HG02588 (cell line): Measurements from ENCODE around the gene NDUFA8.

ENCODE experiments used
- ATAC-seq: cut with Tn5 transposase; IDR thresholded peaks from one replicate; pipeline ENCODE4 v1.9.1; 2021; ENCODE audit warnings: mild to moderate bottlenecking, moderate library complexity; ENCODE audit not compliant: unreplicated experiment

NDUFA8 gene

GRCh38 chr9:122138560-122139268 lies 20.9 kb downstream of the NDUFA8 start:
- ATAC-seq: no peak

GRCh38 chr9:122135529-122135859 lies 24.1 kb downstream of the NDUFA8 start:
- ATAC-seq: no peak

GRCh38 chr9:122134822-122135528 lies 24.6 kb downstream of the NDUFA8 start:
- ATAC-seq: no peak

DNA sequence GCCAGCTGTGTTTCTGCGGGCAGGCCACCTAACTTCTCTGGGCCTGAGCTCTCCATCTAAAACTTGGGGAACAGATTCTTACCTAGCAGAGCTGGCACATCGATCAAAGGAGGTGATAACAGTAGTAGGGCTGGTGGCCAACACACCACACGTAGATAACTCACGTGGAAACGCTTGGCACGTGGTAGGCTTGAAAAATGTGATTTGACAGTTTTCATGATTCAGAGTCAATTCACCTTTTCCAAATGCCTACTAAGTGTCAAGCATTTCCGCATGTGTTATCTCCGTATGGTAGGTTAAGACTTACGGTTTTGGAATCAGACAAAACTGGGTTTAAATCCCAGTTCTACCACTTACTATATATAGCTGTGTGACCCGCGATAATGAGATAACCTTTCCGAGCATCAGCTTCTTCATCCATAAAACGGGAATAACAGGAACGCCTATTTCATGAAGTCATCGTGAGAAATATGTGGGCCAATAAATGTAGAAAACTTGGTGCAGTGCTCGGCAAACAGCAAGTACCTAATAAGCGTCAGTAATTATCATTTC lies 25.5 kb downstream of the NDUFA8 start:
- no peak for ATAC-seq

DNA sequence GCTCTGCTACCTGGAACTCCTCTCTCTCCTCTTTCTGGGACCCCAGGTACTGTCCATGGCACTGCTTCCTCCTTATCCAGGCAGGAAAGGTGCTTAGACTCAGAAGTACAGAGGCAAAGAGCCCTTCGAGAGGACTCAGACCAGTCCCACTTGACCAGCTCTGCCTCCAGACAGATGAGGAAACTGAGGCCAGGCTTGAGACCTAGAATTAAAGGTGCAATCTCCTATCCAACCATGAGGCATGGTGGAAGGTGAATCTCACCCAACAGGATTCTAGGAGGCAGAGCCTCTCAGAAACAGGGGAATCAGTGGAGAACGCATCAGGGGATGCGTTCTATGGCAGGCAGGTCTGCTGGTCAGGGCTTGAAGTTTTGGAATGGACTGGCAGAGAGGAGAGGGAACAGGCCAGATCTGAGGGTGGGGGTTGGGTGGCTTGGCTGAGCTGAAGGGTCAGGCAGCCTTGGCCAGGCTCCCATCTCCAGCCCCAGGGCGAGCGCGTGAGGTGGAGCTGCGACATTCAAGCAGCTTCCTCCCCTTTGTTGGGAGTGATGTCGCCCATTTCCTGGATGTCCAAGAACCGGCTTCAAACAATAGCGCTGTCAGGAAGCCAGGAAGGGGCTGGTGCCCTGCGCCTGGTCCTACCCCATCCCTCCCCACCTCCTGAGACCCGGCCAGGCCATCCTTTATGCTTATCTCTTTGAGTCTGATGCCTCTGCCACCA lies 26.2 kb downstream of the NDUFA8 start:
- ATAC-seq: no peak

GRCh38 chr9:122132539-122132938 lies 27.0 kb downstream of the NDUFA8 start:
- ATAC-seq: no peak

DNA sequence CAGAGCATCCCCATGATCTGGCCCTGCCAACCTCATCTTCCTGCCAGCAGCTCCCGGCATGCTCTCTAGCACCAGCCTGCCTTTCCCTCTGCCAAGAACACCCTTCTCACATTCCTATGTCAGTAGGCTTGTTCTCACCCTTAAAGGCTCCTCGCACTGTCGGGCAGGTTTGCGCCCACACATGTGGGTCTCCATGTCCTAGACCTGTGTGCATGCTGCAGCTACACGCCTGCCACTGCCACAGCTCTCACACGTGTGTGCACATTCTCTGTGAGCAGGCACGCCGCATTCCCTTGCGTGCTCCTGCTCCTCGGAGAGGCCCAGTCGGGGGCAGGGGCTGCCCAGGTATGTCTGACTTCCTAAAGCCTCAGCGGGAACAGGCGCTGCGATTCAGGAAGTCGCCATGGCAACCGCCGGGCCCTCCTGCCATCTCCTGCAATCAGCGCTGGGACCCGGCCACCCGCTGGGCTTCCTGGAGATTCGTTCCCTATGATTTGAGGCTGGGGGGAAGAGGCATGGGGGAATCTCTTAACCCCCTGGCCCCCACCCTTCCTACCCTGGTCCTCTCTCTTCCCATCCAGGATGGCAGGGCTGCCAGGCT lies 28.1 kb downstream of the NDUFA8 start:
- no peak for ATAC-seq

DNA sequence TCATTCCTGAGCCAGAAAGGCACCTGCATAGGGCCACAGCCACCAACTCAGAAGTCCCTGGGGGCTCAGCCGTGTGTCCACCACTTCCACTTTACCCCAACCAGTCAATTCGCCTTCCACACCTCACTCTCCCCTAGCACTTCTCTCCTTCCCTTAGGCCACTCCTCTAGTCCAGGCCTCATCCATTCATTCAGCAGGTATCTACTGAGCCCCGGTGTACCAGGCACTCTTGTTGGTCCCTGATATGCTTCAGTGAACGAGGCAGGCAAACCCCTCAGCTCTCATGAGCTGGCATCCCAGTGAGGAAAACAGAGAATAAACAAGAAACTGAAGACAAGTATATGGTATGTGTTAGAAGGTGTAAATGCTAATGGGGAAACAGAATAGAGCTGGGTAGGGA lies 28.7 kb downstream of the NDUFA8 start:
- ATAC-seq: no peak

DNA sequence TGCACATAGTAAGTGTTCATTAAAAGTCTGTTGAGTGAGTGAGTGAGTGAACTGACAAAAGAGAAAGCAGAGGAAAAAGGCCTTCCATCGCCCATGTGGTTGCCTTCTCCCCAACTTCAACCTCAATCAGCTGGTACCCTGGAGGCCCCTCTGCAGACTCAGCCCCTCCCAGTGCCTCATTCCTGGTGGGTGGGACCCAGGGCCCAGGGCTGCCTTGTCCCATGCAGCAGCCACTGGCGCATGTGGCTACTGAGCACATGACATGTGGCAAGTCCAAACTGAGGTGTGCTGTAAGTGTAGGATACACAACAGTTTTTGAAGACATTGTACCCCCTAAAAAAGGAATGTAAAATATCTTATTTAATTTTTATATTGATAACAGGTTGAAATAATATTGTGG lies 29.6 kb downstream of the NDUFA8 start:
- ATAC-seq: no peak

DNA sequence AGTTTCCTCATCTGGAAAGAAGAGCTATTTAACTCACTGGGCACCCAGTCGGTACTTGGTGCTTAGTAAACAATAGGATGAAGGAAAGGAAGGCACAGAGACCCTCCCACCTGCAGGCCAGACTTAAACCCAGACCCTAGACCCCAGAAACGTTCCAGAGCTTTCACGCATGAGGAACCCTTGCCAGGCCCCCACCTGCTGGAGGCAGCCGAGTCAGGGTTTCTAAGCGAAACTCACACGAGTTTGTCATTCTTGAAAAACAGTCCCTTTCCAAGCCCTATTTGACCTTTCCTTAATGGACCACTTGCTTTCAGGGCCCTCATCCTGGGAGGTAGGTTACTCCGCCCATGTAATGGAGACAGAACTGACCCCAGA lies 30.6 kb downstream of the NDUFA8 start:
- no peak for ATAC-seq

GRCh38 chr9:122128007-122128968 lies 31.3 kb downstream of the NDUFA8 start:
- no peak for ATAC-seq

DNA sequence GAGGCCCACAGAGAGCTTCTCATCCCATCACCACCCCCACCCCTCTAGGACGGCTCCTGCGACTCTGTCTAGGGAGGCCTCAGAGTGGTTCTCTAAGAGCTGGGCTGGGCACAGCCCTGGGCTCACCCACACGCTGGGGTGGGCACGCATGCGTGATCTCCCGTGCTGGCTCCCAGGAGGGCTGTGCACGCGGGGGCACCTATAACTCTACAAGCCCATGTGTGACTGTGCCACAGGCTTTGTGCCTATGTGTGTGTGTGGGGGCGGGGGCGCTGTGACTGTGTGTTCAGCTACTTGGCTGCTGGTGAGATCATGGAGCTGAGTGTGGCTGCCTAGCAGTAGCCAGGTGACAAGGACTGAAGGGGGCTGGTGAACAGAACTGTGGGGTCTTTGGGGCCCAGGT lies 32.2 kb downstream of the NDUFA8 start:
- no peak for ATAC-seq

GRCh38 chr9:122126331-122127261 lies 33.0 kb downstream of the NDUFA8 start:
- ATAC-seq: no peak

DNA sequence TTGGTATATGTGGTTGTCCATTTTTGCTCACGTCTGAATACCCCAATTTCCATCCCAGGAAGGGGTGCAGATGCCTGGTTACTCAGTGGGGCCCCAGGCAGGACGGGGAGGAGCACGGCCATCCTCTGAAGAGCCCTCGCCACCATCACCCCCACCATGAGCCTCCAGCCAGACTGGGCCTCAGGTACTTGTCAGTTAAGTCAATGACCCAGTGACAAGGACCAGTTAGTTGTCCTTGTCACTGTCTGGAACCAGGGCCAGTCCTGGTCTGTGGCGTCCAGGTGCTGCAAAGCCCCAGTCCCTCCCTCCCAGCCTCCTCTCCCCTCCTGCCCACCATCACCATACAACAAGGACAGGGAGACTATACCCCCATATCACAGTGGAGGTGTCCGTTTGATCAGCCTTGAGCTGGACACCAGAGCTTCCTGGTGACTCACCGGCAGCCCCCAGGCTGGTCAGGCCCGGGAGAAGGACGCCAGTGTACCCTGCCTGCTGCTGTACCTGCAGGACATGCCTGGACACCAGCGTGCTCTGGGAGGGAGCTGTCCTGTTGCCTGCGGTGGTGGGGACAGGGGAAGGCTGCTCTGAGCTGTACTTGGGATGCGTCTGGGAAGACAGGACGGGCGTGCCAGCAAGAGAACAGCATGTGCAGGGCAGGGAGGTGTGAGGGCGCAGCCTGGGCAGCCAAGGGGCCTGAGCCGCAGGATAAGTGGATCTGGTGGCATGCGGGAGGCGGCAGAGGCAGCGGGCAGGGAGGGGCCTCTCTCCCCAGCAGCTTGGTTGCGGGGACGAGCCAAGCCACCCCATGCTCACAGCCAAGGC lies 33.9 kb downstream of the NDUFA8 start:
- ATAC-seq: no peak

GRCh38 chr9:122125158-122125508 lies 34.4 kb downstream of the NDUFA8 start:
- peak; percentile 54 for ATAC-seq

DNA sequence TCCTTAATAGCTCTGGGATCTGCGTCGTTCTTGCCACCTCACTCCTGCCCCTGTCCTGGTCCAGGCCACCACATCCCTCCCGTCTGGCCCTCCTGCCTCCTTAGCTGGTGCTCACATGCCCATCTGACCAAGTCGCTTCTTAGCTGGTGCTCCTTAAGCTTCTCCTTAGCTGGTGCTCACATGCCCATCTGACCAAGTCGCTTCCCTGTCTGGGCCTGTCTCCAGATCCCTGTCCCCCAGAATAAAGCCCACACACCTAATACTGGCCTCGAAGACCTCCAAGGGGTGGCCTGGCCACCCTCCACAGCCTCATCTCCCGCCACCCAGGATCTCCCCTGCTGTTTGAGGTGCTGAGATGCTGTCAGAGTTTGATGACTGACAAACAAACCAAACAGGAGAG lies 35.1 kb downstream of the NDUFA8 start:
- no peak for ATAC-seq

DNA sequence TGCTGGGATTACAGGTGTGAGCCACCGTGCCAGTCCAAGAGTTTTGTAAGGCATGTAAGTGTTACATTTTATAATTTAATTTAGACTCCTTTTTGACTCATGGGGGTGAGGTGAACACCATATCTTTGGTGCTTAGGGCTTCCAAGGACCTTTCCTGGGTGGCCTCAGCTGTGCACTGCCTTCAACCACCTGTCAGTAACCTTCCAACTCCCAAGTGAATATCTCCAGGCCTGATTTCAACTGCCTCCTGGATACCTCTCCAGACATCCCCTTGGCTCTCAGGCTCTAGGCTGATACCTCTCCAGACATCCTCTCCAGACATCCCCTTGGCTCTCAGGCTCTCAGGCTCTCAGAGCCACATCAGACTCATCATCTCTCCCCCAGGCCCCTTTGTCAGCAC lies 35.5 kb downstream of the NDUFA8 start:
- no peak for ATAC-seq

DNA sequence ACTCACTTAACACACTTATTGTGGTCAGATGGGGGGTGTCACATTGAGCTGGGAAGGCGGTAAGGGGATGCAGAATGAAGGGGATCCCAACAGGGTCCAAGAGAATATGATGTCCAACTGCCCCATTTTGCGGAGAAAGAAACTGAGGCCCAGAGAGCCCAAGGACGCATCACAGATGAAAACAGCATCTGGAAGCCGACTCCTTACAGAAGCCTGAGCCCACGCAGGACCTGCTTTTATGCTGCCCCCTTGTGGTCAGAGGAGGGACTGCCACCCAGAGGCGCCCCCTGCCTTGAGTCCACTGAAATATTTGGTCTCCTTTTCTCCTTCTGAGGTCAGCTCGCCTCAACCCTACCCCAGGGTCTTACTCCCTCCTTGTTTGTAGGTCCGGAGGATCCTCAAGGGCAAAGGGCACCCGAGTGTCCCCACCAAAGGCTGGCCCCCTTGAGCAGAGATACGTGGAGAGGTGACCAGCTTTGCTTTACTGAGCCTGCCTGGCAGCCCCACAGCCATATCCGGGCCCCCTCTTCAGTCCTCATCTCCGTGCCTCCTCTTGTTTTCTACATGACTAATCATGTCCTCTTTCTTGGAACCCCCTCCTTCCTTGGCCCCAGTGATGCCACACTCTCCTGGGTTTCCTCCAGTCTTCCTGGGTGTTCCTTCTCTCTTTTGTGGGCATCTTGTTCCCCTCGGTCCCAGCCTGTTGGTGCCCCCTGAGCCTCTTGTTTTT lies 36.5 kb downstream of the NDUFA8 start:
- ATAC-seq: no peak
